Testis (tissue), 2 donors: ENCODE data around the gene NCKAP5.

ENCODE experiments used
- CTCF ChIP-seq, 3 experiments: fragments of 450-650 bp in 2 of 3; fragments of 200-600 bp in 1 of 3; sonication (generic) in 1 of 3; IDR thresholded peaks; one replicate each; pipeline ENCODE4 v1.5.1; 2016 to 2019; ENCODE audit warnings: antibody characterized with exemption in 3 of 3, mild to moderate bottlenecking in 2 of 3, moderate library complexity in 1 of 3
- POLR2A ChIP-seq: fragments of 450-650 bp; IDR thresholded peaks from one replicate; pipeline ENCODE4 v1.6.1; 2017; ENCODE audit warnings: antibody characterized with exemption, mild to moderate bottlenecking, moderate library complexity

- TF ChIP-seq CTCF (IDR thresholded peaks at IDR 0.05) (no peak), POLR2A (no peak)
Measured at GRCh38 chr2:132963161-132963560, 605.1 kb downstream of the NCKAP5 start.
